Stimulated activated CD4-positive, alpha-beta T cell treated with anti-CD3 and anti-CD28 coated beads, TNF-alpha, amount 100 ng/mL, for 24 hours (primary cell): ENCODE results near the gene NTS.

Experiments
- DNase-seq, 3 experiments: peaks; one replicate each; pipeline ENCODE4 v3.0.0-alpha.2; 2020; ENCODE audit warnings: low read depth in 3 of 3

NTS gene

GRCh38 chr12:85923767-85924331, 49.8 kb downstream of the NTS start:
- no peak for DNase-seq

- no peak for DNase-seq
Observed at GRCh38 chr12:85927166-85927565, 53.1 kb downstream of the NTS start.
